Mesangial cell (primary cell): Measurements from ENCODE around the gene SNRNP27. TPM values are rescaled to one million over a fixed set of nuclear protein-coding genes. Genes with fewer than 3 reads are reported as not detected.

Experiments used
- total RNA-seq: library from RNA; depleted of rRNA; stranded (reverse); fragments of >200 nt; gene quantifications from 2 replicates; pipeline ENCODE4 v1.2.3, GENCODE V29; 2015

The SNRNP27 gene
- total RNA-seq, result 13.2 and 35.8 TPM in 2 replicates

GRCh38 chr2:69893684-69894551 is at the start of gene SNRNP27:
SNRNP27 (plus strand) TSS chr2:69893956; CDS start chr2:69893985, 29 bp downstream.

DNA sequence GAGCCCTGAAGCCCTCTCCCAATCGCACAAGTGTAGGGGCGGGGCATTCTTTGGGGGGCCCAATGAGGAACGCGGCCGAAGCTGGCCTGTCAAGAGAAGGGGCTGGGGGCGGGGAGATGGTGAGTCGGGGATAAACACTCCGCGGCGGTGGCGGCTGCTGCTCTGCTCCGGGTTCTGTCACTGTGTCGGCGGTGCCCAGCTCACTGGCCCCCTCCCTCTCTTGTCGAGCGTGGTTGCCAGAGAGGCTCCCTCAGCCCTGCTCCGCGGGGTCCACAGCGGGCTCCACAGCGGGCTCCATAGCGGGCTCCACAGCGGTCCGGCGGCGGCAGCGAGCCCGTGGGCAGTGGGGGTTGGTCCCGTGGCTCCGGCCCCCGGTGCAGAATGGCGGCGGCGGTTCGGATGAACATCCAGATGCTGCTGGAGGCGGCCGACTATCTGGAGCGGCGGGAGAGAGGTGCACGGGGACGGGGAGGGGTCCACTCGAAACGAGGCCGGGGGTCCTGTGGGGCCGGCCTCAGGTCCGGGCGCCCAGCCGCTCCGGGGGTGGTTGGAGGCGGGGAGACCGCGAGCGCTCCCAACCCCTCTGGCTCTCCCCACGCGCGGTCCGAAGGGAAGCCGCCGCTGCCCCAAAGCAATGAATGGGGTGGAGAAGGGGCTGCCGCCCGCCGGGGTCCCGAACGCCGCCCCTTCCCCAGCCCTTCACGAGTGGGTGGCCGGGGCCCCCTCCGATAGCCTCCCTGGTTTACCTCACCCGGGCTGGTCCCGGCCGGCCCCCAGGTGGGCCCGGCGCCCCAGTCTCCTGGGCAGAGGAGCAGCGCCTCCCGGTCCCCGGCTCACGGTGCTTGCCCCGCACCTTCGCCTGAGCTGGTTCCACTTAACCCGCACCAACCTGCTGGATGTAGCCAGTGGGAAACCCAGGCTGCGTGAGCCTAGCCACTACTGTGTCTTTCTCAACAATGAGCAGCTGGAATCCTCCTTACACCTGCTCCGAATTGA is 21.5 kb downstream of the SNRNP27 start, which contains the start of gene MXD1:
TSS of gene MXD1 (plus strand) at position 160 of the 996 bp plus-strand sequence. CDS start at position 382, 222 bp downstream.

Other genes starting within 250 kb of the SNRNP27 start
- gene ANXA4, start 151.8 kb upstream of the SNRNP27 start, total RNA-seq, result 57.0 and 204 TPM in 2 replicates
- 5.9 and 9.0 TPM in 2 replicates for gene GMCL1, start 64.3 kb upstream of the SNRNP27 start, total RNA-seq
- gene MXD1, start 21.2 kb downstream of the SNRNP27 start, total RNA-seq, result 1.3 and 3.4 TPM in 2 replicates
- gene ASPRV1, start 67.7 kb downstream of the SNRNP27 start, total RNA-seq, result 0.16 TPM in 1 of 2 replicates, not detected in the other
- 158 and 175 TPM in 2 replicates for gene PCBP1, start 193.5 kb downstream of the SNRNP27 start, total RNA-seq